ENCODE data around the gene VPS16. TPM values are rescaled to one million over a fixed set of nuclear protein-coding genes. Genes with fewer than 3 reads are reported as not detected.
A peak's percentile ranks its signal among the peaks of the same experiment; 100 is the strongest.

Gene VPS16
- total RNA-seq, 2 experiments from 2014 or later = 49.7 to 54.9 TPM

GRCh38 chr20:2815242-2815900 is 25.2 kb upstream of the VPS16 start:
- no peak for DNase-seq
- Mint-ChIP-seq H3K27ac (no peak overlapping the region), H3K4me1 (peaks cover 6% of the 10 kb centered on the region), H3K27me3 (peaks cover 56% of the 10 kb centered on the region), H3K9me3 (peaks cover 11% of the 10 kb centered on the region), H3K4me3 (no peak overlapping the region), H3K36me3 (ENCODE audit: low read depth) (peaks cover 6% of the 10 kb centered on the region)
- CTCF ChIA-PET = no interaction called here
- POLR2A ChIA-PET = no interaction called here

GRCh38 chr20:2816030-2816582 is 24.4 kb upstream of the VPS16 start, which contains the start of gene TMEM239:
TMEM239 (plus strand) TSS chr20:2816364; CDS start chr20:2816555, 191 bp downstream.
- Mint-ChIP-seq H3K27me3 (peaks cover 56% of the 10 kb centered on the region), H3K27ac (no peak within 1 kb of the TSS), H3K4me3 (no peak within 1 kb of the TSS), H3K4me1 (peaks cover 10% of the 10 kb centered on the region), H3K36me3 (ENCODE audit: low read depth) (peaks cover 6% of the 10 kb centered on the region), H3K9me3 (peaks cover 9% of the 10 kb centered on the region)
- ChIA-PET CTCF (no interaction called here), POLR2A (no interaction called here)
- no peak for DNase-seq

GRCh38 chr20:2816583-2817340 is 23.8 kb upstream of the VPS16 start:
- peaks cover 6% of the 10 kb centered on the region for H3K9me3 Mint-ChIP-seq
- H3K27ac Mint-ChIP-seq = no peak overlapping the region
- peaks cover 54% of the 10 kb centered on the region for H3K27me3 Mint-ChIP-seq
- peaks cover 5% of the 10 kb centered on the region for H3K36me3 Mint-ChIP-seq (ENCODE audit: low read depth)
- POLR2A ChIA-PET = no interaction called here
- DNase-seq = no peak
- CTCF ChIA-PET = interaction anchor here (0.5 kb wide), 1 partner anchor 690 kb away, joined by 3 read pairs; no protein-coding TSS in a partner anchor
- peaks cover 14% of the 10 kb centered on the region for H3K4me1 Mint-ChIP-seq
- no peak overlapping the region for H3K4me3 Mint-ChIP-seq

GRCh38 chr20:2817341-2817726 is 23.2 kb upstream of the VPS16 start:
- Mint-ChIP-seq H3K4me3 (no peak overlapping the region), H3K27ac (no peak overlapping the region), H3K27me3 (peaks cover 52% of the 10 kb centered on the region), H3K9me3 (peaks cover 3% of the 10 kb centered on the region), H3K36me3 (ENCODE audit: low read depth) (peaks cover 4% of the 10 kb centered on the region), H3K4me1 (peaks cover 19% of the 10 kb centered on the region)
- CTCF ChIA-PET = interaction anchor here (1.1 kb wide), 1 partner anchor 198 kb away, joined by 3 read pairs; no protein-coding TSS in a partner anchor
- DNase-seq = no peak
- POLR2A ChIA-PET = no interaction called here

GRCh38 chr20:2817891-2818595 is 22.5 kb upstream of the VPS16 start:
- ChIA-PET CTCF (interaction anchor here (1.1 kb wide), 1 partner anchor 197 kb away, joined by 3 read pairs; no protein-coding TSS in a partner anchor), POLR2A (no interaction called here)
- Mint-ChIP-seq H3K4me3 (no peak overlapping the region), H3K27me3 (peaks cover 47% of the 10 kb centered on the region), H3K9me3 (no peaks in the 10 kb centered on the region), H3K4me1 (peaks cover 19% of the 10 kb centered on the region), H3K27ac (no peak overlapping the region), H3K36me3 (ENCODE audit: low read depth) (peaks cover 4% of the 10 kb centered on the region)
- no peak for DNase-seq

- peaks cover 4% of the 10 kb centered on the region for H3K36me3 Mint-ChIP-seq (ENCODE audit: low read depth)
- H3K4me3 Mint-ChIP-seq = no peak overlapping the region
- no peak overlapping the region for H3K27ac Mint-ChIP-seq
- CTCF ChIA-PET = no interaction called here
- H3K9me3 Mint-ChIP-seq = no peaks in the 10 kb centered on the region
- no peak for DNase-seq
- H3K27me3 Mint-ChIP-seq = peaks cover 38% of the 10 kb centered on the region
- POLR2A ChIA-PET = no interaction called here
- peaks cover 19% of the 10 kb centered on the region for H3K4me1 Mint-ChIP-seq
These were observed 20.3 kb upstream of the VPS16 start for GRCh38 chr20:2820084-2820895.

- H3K4me3 Mint-ChIP-seq = peak overlapping the region; percentile 34
- H3K36me3 Mint-ChIP-seq (ENCODE audit: low read depth) = peaks cover 4% of the 10 kb centered on the region
- no peaks in the 10 kb centered on the region for H3K9me3 Mint-ChIP-seq
- H3K27me3 Mint-ChIP-seq = peaks cover 42% of the 10 kb centered on the region
- POLR2A ChIA-PET = no interaction called here
- no peak for DNase-seq
- peaks cover 24% of the 10 kb centered on the region for H3K4me1 Mint-ChIP-seq
- no peak overlapping the region for H3K27ac Mint-ChIP-seq
- CTCF ChIA-PET = no interaction called here
These were observed 19.4 kb upstream of the VPS16 start for GRCh38 chr20:2820896-2821869.

- peak; percentile 76 for DNase-seq
- CTCF ChIA-PET = no interaction called here
- Mint-ChIP-seq H3K4me1 (peaks cover 33% of the 10 kb centered on the region), H3K27ac (peak overlapping the region; percentile 41), H3K4me3 (peak overlapping the region; percentile 36), H3K9me3 (no peaks in the 10 kb centered on the region), H3K36me3 (ENCODE audit: low read depth) (peaks cover 4% of the 10 kb centered on the region), H3K27me3 (peaks cover 46% of the 10 kb centered on the region)
- POLR2A ChIA-PET = no interaction called here
These were observed 18.5 kb upstream of the VPS16 start for GRCh38 chr20:2822073-2822472.

GRCh38 chr20:2825761-2826160 is 14.8 kb upstream of the VPS16 start:
- no peak overlapping the region for H3K27ac Mint-ChIP-seq

GRCh38 chr20:2826655-2827054 is 13.9 kb upstream of the VPS16 start:
- Mint-ChIP-seq H3K27ac (no peak overlapping the region), H3K4me1 (peaks cover 23% of the 10 kb centered on the region), H3K27me3 (peaks cover 43% of the 10 kb centered on the region), H3K36me3 (ENCODE audit: low read depth) (no peaks in the 10 kb centered on the region), H3K9me3 (no peaks in the 10 kb centered on the region), H3K4me3 (no peak overlapping the region)
- ChIA-PET CTCF (interaction anchor here (1.4 kb wide), 1 partner anchor 12 kb away, joined by 4 read pairs; no protein-coding TSS in a partner anchor), POLR2A (no interaction called here)
- no peak for DNase-seq

More at GRCh38 chr20:2825761-2826160, 14.8 kb upstream of the VPS16 start:
- peaks cover 47% of the 10 kb centered on the region for H3K27me3 Mint-ChIP-seq
- no peak for DNase-seq
- H3K9me3 Mint-ChIP-seq = no peaks in the 10 kb centered on the region
- ChIA-PET POLR2A (no interaction called here), CTCF (interaction anchor here (0.6 kb wide), 1 partner anchor 1164 kb away, joined by 3 read pairs; no protein-coding TSS in a partner anchor)
- no peak overlapping the region for H3K4me3 Mint-ChIP-seq
- H3K4me1 Mint-ChIP-seq = peaks cover 26% of the 10 kb centered on the region
- no peaks in the 10 kb centered on the region for H3K36me3 Mint-ChIP-seq (ENCODE audit: low read depth)

GRCh38 chr20:2829376-2829775 is 11.2 kb upstream of the VPS16 start:
- Mint-ChIP-seq H3K27ac (no peak overlapping the region), H3K36me3 (ENCODE audit: low read depth) (peaks cover 3% of the 10 kb centered on the region), H3K4me1 (peaks cover 19% of the 10 kb centered on the region), H3K9me3 (no peaks in the 10 kb centered on the region), H3K27me3 (peaks cover 39% of the 10 kb centered on the region), H3K4me3 (no peak overlapping the region)
- ChIA-PET POLR2A (no interaction called here), CTCF (no interaction called here)
- no peak for DNase-seq
